GM18867 (cell line): Measurements from ENCODE around the gene CCDC154.
"Not testable (repeated sequence)": the region's sequence is repeated elsewhere in the genome, so short reads cannot be mapped to it uniquely, and the experiment has no call there.

Source experiments
- ATAC-seq: cut with Tn5 transposase; IDR thresholded peaks from one replicate; pipeline ENCODE4 v1.9.1; 2021; ENCODE audit warnings: mild to moderate bottlenecking, moderate library complexity; ENCODE audit not compliant: unreplicated experiment

Gene CCDC154

DNA sequence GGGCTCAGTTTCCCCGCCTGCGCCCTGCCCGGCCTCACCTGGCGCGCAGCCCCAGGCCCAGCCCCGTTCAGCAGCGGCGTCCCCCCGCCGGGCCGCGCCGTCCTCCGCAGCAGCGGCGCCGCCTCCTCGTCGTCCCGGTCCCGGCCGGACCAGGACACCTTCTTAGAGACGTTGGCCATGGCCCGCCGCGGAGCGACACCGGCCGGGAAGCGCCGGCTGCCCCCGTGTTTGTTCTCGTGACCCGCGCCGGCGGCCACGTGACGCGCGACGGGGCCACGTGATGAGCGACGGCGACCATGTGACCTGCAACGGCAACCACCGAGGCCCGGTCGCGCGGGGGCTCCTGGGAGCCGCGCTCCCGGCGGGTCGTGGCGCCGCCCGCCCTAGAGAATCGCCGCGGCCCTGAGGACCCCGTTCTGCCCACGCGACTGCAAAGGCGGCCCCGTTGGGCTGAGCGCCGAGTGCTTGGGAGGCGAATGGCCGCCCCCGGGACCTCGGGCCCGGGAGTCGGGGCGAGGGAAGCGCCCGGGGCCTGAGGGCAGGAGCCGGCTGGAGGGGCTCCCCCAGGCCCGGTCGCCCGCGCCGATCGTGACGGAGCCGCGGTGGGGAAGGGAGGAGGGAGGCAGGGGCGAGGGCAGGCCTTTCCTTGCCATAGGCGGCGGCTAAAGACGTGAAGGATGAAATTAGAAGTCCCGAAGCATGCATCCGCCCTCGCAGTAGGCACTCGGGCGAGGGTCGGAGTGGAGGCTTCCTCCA lies 30.6 kb upstream of the CCDC154 start, which contains the start of gene CLCN7:
CLCN7 (minus strand) TSS at position 233 of the 756 bp plus-strand sequence; CDS start at position 179, 54 bp downstream.
- ATAC-seq = peak; percentile 81

DNA sequence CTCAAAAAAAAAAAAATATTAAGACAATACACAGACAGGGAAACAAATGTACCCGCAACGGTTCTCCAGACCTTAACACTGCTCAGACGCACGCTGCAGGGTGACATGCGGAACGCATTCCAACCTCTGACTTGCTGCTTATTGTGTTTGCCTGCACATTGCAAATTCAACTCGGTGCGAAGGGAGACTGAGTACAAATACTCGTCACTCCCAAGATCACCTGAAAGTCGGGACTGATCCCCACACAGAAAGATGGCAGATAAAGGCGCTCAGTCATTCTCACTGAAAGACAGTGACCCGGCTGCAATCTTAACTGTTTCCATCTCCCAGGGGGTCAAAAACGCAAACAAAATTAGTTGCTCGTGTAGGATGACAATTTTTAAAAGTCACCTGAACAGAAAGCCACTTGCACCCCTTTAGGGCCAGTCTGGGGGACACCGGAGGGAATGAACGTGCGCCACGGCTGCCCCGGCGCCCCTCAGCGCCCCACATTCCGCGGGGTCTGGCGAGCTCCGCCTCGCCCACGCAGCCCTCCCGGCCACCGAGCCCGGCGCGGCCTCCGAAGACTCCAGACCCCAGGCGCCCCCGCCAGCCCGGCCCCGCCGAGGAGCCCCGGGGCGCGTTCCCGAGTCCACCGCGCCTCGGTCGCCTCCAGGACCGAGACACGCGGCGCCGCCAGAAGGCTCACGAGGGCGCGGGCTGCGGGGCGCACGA lies 29.9 kb upstream of the CCDC154 start:
- ATAC-seq = peak; percentile 17

DNA sequence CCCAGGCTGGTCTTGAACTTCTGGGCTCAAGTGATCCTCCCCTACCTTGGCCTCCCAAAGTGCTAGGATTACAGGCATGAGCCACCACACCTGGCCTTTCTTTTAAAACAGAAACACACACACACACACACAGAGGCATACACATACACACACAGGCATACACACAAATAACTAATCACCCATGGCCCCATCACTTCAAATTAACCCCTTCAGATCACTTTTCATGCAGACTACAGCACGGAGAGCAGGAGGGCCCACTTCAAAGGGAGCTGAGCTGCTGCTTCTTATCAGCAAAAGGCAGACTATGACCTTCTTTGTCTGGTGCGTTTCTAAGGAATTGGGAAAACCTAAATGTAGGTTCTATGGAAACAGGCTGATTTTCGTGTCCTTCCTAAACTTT lies 28.6 kb upstream of the CCDC154 start:
- no peak for ATAC-seq

DNA sequence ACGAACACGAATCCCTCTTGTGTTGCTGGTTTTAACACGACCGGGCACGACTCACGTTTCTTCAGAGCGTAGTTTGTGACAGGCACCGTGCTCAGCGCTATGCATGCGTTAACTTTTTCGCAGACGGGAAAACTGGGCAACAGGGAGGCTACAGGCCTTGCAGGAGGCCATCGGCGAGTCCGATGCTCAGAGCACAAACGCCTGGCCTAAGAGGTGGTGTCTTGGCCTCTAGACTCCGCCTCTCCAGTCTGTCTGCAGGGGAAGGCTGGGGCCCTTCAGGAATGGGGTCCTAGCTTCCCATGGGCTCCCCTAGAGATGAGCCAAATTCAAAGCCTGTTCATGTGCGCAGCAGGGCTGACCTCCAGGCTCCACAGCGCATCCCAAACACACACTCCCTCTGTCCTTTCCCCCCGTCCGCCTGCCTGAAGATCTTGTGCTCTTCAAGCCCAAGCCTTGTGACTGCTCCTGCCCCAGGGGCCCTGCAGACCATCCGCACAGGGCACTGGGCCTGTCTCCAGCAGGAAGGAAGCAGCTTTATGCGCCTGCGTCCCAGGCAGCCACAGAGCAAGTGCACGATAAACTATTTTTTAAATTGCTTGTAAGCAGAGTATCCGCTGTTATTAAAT lies 27.3 kb upstream of the CCDC154 start:
- no peak for ATAC-seq

DNA sequence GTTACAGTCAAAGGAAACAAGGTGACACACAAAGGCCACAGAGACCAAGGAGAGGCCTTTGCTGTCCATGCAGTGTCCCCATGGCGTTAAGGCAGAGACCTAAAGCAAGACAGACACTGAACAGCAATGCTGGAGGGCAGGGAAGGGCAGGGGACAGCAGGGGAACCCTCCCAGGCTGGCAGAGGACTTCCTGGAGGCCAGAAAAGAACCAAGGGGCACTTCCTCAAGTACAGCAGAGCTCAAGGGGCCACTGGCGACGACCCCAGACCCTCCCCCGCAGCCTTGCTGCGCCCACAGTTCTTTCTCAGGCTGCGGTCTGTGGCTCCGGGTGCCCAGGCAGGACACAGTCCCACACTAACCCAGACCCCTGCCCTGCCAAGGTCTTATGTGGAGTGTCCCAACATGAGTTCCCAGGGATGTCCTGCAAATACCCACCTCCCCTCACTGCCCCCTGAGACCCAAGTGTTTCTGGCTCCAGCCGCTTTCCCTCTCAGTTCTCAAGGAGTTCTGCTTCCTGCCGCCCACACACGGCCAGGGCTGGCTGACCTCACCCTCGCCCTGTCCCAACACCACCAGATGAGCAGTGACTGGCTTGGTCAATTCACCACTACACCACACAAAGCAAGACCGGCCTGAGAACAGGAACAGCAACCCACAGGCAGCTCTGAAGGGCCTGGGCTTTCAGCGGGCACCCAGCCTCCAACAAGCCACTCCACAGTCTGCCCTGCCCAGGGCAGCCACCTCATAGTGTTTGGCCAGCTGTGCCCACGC lies 26.3 kb upstream of the CCDC154 start:
- no peak for ATAC-seq

DNA sequence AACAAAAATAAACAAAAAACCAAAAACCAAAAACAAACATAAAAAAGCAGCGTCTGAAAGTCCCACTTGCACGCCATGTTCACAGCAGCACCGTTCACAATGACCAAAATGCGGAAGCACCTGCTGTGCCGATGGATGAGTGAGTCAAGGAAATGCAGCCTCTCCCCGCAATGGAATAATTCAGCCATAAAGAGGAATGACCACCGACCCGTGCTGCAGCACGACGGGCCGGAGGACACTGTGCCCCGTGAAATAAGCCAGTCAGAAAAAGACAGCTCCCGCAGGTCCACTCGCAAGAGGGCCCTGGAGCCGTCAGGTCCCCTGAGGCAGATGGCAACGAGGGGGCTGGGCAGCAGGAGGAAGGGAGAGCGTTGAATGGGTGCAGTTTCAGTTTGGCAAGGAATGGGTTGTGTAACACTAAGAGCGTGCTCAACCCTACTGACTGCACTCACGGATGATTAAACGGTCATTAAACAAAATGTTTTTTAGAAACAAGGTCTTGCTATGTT lies 25.4 kb upstream of the CCDC154 start:
- no peak for ATAC-seq

DNA sequence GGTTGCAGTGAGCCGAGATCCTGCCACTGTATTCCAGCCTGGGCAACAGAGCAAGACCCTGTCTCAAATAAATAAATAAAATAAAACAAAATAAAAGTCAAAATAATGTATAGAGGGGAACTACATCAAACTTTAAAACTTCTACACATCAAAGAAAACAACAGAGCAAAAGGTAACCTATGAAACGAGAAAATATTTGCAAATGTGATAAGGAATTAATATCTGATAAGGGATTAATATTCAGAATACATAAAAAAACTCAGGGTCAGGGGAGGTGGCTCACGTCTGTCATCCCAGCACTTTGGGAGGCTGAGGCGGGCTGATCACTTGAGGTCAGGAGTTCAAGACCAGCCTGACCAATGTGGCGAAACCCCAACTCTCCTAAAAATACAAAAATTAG lies 24.8 kb upstream of the CCDC154 start:
- not testable (repeated sequence) for ATAC-seq

DNA sequence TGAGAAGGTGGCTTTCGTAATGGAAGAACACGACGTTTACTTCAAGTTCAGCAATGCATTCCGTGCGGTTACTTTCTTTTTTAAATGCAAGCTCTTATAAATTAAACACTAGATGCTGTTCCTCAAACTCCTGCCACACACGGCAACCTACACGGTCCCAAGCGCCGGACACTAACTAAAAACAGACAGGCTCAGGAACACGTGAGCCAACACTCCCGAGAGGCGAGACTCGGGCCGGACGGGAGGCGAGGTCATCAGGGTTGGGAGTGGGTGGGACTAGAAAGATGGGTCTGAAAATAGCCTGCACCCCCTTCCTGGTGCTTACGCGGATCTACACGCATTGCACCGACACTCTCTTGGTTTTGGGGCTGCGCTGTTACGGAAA lies 24.1 kb upstream of the CCDC154 start:
- no peak for ATAC-seq

DNA sequence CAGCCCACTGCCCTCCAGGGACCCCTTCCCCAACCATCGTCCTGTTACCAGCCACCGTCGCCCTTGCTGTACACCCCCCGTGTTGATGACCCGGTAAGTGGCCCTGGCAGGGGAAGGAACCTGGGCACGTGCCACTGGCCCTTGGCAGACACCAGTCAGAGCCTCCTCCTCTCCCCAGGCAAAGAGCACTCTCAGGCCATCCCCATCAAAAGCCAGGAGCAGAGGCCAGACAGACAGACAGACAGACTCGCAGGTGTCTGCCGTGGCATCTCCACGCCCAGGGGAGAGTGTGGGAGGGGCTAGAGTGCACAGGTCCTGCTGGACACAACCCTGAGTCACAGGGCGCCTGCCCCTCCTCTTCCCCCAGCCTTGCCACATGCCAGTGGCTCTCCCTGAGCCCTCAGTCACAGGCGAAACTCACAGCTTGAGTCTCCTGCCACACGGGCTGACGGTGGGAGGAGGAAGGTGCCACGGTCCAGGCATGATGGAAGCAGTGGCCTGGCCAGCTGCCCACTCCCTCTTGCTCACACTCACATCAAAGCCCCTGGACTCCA lies 22.7 kb upstream of the CCDC154 start:
- no peak for ATAC-seq

DNA sequence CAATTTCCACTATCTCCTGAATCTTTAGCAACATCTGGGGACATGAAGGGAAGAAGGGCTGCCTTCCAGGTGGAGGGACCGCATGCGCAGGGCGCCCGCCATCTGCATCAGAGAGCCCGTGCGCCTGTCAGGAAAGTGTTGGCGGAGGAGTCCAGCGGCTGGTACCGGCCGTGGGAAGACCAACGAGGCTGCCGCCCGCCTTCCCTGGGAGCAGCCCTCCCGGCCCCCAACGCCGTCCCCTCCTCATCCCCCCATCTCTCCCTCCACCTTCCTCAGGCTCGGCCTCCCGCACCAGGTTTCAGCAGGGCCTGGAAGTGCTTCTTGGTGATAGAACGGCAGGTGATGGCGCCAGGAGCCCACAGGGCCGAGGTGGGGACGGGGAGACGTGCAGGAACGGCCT lies 21.7 kb upstream of the CCDC154 start:
- no peak for ATAC-seq

DNA sequence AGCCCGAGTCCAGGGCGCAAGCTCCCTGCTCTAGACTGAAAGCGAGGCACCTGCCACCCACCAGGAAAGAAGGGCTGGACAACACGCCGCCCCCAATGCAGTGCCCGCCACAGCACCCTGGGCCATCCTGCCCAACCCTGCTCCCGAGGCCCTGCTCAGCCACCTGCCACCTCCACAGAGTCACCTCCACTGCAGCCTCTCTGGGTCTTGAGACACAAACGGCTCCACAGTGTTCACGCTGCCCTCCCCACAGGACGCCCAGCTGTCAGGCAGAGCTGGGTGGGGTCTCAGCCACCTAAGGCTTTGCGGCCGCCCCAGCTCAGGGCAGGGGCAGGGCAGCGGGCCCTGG lies 21.2 kb upstream of the CCDC154 start:
- ATAC-seq = no peak

DNA sequence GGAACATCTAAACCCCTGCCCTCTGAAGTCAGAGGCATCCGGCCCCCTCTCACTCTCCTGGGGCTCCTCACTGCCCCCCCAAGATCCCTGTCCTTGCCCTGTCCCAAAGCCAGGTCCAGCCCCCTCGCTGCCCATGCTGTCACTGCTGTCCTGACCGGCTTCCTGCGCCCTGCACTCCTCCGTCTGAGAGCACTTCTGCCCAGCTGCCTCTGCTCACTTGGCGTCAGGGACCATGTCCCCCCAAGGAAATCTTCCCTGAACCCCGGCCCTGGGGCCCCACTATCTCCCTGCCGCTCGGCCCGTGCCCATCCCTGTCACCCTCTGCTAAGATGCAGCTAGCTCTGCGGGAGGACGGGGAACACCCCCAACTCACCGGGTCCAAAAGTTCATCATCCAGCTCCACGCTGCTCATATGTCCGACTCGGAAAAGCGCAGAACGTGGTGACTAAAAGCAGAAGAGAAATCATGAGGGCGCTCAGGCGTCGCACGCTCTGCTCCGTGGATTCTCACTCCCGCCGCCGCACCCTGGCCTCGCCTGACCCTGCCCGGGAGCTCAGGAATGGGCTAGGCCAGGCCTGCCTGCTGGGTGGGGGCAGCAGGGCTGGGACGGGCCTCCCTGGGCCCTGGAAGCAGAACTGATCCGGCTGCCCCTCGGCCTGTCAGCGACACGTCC lies 20.7 kb upstream of the CCDC154 start:
- ATAC-seq = no peak

DNA sequence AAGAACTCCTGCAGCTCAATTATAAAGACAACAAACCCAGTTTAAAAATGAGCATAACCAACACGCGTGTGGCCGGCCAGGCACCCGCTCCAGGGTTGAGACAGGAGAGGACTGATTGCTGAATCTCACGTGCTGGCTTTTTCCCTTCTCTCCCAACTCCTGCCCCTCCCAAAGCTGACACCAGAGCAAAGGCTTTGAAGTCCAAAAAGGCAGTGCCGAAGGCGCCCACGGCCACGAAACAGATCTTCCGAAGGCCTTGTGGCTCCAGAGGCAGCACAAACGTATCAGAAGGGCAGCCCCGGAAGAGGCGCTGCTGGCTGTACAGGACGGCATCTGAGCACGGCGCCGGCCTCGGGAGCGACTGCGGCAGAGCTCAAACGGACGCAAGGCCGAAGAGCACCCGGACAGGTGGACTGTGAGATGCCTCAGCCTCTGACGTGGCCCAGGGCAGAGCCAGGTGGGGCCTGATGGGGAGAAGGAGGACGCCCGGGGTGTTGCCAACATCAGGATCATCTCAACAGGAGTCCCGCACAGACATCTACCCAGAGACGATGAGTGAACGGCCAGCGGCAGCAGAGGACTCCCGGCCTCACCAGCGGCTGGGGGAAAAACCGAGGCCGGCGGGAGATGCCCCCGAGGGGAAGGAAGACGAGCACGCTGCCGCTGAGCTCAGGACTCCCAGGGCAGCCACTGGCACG lies 20.0 kb upstream of the CCDC154 start:
- ATAC-seq = no peak

DNA sequence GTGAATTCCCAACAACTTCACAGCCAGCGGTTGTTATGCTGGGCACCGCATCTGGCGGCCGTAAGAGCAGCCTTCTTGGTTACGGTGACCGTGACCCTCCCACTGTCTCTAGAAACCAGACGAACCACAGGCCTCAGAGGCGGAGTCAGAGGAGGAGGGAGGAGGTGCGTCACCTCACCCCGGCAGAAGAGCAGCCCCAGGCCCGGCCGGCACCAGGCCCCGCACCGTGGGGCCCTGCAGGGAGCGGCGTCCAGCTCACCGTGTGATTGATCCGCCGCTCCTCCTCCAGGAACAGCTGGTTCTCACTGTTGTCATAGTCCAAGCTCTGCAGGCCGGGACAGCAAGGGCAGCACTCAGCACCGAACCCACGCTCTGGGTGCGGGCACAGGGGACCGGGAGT lies 16.8 kb upstream of the CCDC154 start:
- ATAC-seq = no peak

DNA sequence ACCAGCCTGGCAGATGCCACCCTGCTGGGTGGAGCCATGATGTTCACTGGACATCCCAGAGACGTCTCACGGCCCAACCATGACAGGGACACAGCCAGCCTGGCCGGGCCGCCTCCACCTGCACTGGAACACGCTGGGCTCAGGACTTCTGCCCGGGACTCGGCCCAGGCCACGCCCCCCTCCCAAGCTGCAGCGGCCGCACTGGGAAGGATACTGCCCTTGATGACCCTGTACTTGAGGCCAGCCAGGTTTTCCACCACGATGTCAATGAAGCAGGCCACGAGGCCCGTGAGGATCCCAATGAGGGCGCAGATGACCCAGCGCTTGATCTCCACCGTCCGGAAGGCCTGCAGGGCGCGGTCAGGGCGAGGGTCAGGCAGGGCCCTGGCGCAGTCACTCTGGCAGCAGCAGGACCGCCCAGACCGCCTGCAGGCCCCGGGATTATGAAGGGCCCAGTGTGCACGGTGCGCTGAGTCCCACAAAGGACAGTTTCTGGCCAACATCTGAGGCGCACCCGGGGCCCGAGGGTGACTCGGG lies 16.3 kb upstream of the CCDC154 start:
- ATAC-seq = no peak

DNA sequence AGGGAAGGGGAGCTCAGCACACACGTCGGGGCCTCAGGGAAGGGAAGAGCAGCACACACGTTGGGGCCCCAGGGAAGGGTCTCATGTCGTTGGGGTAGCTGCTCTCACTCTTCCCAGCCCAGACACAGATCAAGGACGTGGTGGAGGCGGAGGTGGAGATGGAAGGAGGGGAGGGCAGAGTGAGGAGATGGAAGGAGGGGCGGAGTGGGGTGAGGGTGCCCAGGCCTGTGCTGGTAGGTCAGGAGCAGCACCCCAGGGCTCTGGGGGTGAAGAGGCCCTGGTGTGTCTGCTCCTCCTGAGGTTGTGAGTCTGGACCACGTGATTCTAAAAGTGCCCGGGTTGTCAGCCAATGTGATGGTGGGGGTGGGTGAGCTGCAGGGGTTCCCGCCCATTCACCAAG lies 15.6 kb upstream of the CCDC154 start:
- ATAC-seq = no peak

DNA sequence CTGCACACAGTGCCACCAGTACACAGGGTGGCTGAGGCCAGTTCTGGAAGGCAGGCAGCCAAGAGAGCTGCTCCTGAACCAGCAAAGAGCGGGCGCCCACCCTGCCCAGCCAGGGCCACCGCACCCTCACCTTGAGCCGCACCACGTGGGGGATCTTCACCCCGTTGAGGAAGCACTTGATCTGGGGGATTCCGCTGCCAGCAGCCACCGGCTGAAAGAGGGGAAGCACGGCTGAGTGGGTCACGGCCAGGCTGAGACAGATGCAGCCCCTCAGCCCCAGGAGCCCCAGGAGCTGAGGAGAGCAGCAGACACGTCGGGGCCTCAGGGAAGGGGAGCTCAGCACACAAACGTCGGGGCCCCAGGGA lies 14.6 kb upstream of the CCDC154 start:
- no peak for ATAC-seq

DNA sequence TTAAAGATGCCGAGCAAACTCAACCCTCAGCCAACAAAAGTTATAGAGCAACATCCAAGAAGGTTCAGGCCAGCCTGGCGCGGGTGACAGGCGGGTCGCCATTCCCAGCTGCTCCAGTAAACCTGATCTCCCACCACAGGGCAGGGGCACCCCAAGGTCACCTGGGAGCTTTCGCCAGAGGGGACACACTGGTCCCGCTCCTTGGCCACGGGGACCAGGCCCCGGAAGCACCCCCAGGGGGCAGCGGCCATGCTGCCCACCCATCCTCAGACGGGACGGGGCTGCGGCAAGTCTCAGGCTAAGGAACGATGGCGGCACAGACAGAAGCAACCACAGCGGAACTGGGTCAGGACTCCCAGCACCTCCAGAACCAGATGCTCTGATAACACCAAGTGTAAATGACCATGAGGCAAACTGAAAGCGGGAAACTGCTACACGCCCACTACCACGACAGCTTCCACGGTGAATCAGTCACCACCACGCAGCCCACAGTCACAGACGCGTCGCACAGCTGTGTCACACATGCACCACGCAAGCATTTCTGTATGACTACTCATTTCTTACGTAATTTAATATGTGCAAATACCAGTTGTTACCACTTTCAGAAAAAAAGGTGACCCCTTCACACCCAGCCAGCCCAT lies 14.1 kb upstream of the CCDC154 start:
- ATAC-seq = no peak
